ENCODE data around the gene F11. TPM values are rescaled to one million over a fixed set of nuclear protein-coding genes. Genes with fewer than 3 reads are reported as not detected.
"Not testable (repeated sequence)": the region's sequence is repeated elsewhere in the genome, so short reads cannot be mapped to it uniquely, and the experiment has no call there.

The F11 gene
- total RNA-seq, 1 donor from 2014 or later, result 0.53 TPM

DNA sequence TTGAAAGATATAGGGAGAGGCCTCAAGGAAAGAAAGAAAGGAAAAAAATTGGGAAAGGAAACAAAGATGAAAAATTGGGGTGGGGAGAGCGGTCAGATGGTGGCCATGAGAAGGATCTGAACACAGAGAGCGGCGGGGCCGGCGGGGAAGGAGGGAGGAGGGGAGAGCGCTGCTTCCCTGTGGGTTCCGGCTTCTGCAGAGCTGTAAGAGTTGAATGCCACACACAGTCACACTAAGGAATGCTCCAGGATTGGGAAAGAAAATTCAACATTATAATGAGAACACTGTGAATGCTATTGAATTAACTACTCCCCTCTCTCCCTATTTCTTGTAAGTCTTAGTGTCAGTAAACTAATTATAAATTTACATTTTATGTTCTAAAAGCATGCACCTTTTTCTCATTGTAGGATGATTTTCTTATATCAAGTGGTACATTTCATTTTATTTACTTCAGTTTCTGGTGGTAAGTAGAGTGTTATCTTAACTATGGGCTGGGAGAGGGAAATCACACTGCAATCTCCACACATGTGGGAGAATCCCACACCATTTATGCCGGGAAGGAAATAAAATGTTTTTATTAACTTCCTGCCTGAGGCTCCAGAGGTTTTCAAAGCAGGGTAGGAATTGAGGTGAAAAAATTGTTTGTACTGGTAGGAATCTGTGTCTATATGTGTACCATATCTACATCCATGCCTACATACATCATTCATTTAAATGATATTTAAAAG lies 904 bp downstream of the F11 start:
- H3K4me3 Mint-ChIP-seq (ENCODE audit: low read depth), result peak overlapping the region; percentile 66
- H3K4me1 Mint-ChIP-seq (ENCODE audit: low read depth), result peaks cover 20% of the 10 kb centered on the region
- TF ChIP-seq, protein P1, sequence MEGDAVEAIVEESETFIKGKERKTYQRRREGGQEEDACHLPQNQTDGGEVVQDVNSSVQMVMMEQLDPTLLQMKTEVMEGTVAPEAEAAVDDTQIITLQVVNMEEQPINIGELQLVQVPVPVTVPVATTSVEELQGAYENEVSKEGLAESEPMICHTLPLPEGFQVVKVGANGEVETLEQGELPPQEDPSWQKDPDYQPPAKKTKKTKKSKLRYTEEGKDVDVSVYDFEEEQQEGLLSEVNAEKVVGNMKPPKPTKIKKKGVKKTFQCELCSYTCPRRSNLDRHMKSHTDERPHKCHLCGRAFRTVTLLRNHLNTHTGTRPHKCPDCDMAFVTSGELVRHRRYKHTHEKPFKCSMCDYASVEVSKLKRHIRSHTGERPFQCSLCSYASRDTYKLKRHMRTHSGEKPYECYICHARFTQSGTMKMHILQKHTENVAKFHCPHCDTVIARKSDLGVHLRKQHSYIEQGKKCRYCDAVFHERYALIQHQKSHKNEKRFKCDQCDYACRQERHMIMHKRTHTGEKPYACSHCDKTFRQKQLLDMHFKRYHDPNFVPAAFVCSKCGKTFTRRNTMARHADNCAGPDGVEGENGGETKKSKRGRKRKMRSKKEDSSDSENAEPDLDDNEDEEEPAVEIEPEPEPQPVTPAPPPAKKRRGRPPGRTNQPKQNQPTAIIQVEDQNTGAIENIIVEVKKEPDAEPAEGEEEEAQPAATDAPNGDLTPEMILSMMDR (IDR thresholded peaks at IDR 0.05; ENCODE audit: unreplicated experiment), result no peak
- no peaks in the 10 kb centered on the region for H3K36me3 Mint-ChIP-seq (ENCODE audit: insufficient read depth)
- H3K27me3 Mint-ChIP-seq, result no peaks in the 10 kb centered on the region
- peak overlapping the region; percentile 88 for H3K27ac Mint-ChIP-seq
- peaks cover 3% of the 10 kb centered on the region for H3K9me3 Mint-ChIP-seq (ENCODE audit: low read depth)
- no peak for DNase-seq (ENCODE audit: low spot score, unreplicated experiment)

DNA sequence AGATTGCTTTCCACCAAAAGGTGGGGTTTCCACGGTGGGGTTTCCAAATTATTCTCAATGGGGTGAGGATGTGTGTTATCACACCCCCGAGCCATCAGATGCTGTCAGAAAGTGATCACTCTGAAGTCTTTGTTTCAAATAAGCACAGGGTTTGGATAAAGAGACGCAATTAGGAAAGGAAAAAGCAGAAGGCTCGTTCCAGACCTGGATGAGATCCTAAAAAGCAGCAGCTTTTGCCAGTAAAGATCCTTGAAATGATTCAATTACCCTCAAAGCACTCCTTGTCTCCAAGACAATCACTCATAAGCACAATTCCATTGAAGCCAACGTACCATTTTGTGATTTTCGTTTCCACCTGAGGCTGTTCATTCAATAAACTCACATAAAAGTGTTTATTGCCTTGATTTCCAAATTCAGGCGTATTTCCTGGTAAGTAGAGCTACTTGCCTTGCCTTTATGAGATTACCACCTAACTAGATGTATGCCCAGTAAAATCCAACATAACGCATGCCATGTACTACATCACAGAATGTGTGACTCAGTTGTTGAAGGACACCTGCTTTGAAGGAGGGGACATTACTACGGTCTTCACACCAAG lies 5.2 kb downstream of the F11 start:
- peaks cover 3% of the 10 kb centered on the region for H3K9me3 Mint-ChIP-seq (ENCODE audit: low read depth)
- no peak overlapping the region for H3K27ac Mint-ChIP-seq
- H3K4me3 Mint-ChIP-seq (ENCODE audit: low read depth), result no peak overlapping the region
- no peaks in the 10 kb centered on the region for H3K36me3 Mint-ChIP-seq (ENCODE audit: insufficient read depth)
- no peak for DNase-seq (ENCODE audit: low spot score, unreplicated experiment)
- TF ChIP-seq, protein P1 (IDR thresholded peaks at IDR 0.05; ENCODE audit: unreplicated experiment), result no peak
- H3K4me1 Mint-ChIP-seq (ENCODE audit: low read depth), result peaks cover 10% of the 10 kb centered on the region
- H3K27me3 Mint-ChIP-seq, result no peaks in the 10 kb centered on the region

DNA sequence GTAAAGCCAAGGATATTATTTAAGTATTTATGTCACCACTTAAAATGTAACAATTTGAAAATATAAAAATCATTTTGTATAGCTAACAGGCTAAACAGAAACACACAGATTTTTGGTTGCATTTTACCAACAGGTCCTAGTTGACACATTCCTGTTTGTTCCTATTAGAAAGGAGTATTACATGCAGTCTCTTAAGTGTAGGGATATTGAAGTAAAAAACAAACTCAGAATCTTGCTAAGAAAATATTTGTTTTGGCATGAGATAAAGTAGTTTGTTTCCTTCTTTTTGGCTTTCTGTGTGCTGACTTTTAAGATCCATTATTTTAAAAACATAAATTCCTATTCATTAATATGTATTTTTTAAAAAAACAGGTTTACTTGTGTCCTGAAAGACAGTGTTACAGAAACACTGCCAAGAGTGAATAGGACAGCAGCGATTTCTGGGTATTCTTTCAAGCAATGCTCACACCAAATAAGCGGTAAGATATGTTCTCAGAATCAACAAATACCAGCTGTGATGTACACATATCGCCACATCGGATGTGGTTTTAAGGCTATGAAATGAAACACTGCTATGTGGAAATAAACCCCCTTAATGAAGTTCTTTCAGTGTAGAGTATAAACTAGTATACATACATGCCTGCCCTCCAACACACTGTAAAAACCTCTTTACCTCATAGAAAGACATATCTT lies 6.9 kb downstream of the F11 start:
- Mint-ChIP-seq H3K27ac (no peak overlapping the region), H3K4me1 (ENCODE audit: low read depth) (no peaks in the 10 kb centered on the region), H3K36me3 (ENCODE audit: insufficient read depth) (no peaks in the 10 kb centered on the region), H3K9me3 (ENCODE audit: low read depth) (peaks cover 3% of the 10 kb centered on the region), H3K4me3 (ENCODE audit: low read depth) (no peak overlapping the region), H3K27me3 (no peaks in the 10 kb centered on the region)
- DNase-seq (ENCODE audit: low spot score, unreplicated experiment), result no peak
- TF ChIP-seq, protein P1 (IDR thresholded peaks at IDR 0.05; ENCODE audit: unreplicated experiment), result no peak

DNA sequence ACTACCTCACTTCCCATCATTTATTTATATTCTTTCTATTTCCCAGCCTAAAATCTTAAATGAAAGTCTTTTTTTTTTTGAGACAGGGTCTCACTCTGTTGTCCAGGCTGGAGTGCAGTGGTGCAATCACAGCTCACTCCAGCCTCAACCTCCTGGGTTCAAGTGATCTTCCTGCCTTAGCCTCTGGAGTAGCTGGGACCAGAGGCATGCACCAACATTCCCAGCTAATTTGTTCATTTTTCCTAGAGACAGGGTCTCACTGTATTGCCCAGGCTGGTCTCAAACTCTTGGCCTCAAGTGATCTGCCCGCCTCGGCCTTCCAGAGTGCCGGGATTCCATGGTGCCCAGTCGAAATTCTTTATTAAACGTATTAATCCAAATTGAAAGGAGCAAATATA lies 7.4 kb downstream of the F11 start:
- not testable (repeated sequence) for H3K4me3 Mint-ChIP-seq (ENCODE audit: low read depth); H3K27ac Mint-ChIP-seq; H3K9me3 Mint-ChIP-seq (ENCODE audit: low read depth); DNase-seq (ENCODE audit: low spot score, unreplicated experiment); H3K4me1 Mint-ChIP-seq (ENCODE audit: low read depth); H3K36me3 Mint-ChIP-seq (ENCODE audit: insufficient read depth); H3K27me3 Mint-ChIP-seq

DNA sequence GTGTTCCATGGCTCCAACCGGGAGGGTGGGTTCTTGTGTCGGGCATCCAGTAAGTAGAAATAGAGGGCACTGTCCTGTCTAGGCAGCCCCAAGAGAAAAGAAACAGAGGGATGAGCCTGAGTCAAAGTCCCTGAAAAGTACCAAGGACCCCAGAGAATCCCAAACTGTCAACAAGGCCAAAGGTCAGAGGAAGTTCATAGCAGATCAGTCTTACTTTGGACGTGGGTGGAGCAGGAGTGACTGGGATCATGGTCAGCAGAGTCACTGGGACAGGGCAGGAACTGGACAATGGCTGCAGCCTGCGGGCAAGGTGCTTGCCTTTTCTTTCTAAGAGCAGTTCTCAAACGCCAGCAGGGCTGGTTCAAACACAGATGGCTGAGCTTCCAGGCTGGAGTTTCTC lies 17.3 kb downstream of the F11 start:
- no peak for DNase-seq (ENCODE audit: low spot score, unreplicated experiment)
- H3K9me3 Mint-ChIP-seq (ENCODE audit: low read depth), result no peaks in the 10 kb centered on the region
- H3K36me3 Mint-ChIP-seq (ENCODE audit: insufficient read depth), result no peaks in the 10 kb centered on the region
- no peak overlapping the region for H3K27ac Mint-ChIP-seq
- peaks cover 2% of the 10 kb centered on the region for H3K27me3 Mint-ChIP-seq
- H3K4me1 Mint-ChIP-seq (ENCODE audit: low read depth), result no peaks in the 10 kb centered on the region
- no peak overlapping the region for H3K4me3 Mint-ChIP-seq (ENCODE audit: low read depth)
- TF ChIP-seq, protein P1 (IDR thresholded peaks at IDR 0.05; ENCODE audit: unreplicated experiment), result no peak

Data from progenitor cell of endocrine pancreas (in vitro differentiated cells).